Loucy (cell line): ENCODE measurements around the gene CYLD.

ENCODE experiments used
- EZH2phosphoT487 ChIP-seq: fragments of 200-600 bp; IDR thresholded peaks from 2 replicates; pipeline ENCODE4 v1.6.1; 2018; ENCODE audit warnings: antibody characterized with exemption, mild to moderate bottlenecking, moderate library complexity, borderline replicate concordance
- TF ChIP-seq, protein P1 (sequence below): fragments of 200-600 bp; sonication (generic); conservative IDR thresholded peaks from 2 replicates; pipeline ENCODE4 v1.5.1; 2014; ENCODE audit warnings: mild to moderate bottlenecking, antibody characterized with exemption, low read length

DNA sequence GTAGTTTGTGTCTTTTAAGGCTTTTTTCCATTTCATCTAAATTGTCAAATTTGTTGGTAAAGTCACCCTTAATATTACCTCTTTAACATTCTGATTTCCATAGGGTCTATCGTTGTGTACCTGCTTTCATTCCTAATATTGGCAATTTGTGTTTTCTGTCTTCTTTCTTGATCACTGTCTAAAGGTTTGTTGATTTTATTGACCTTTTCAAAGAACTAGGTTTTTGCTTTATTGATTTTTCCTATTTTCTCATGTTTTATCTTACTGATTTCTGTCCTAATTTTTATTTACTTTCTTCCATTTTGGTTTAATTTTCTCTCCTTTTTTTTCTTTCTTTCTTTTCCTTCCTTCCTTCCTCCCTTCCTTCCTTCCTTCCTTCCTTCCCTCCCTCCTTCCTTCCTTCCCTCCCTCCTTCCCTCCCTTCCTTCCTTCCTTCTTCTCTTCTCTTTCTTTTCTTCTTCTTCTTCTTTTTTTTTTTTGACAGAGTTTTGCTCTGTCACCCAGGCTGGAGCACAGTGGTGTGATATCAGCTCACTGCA, 86.3 kb downstream of the CYLD start:
- TF ChIP-seq, protein P1, sequence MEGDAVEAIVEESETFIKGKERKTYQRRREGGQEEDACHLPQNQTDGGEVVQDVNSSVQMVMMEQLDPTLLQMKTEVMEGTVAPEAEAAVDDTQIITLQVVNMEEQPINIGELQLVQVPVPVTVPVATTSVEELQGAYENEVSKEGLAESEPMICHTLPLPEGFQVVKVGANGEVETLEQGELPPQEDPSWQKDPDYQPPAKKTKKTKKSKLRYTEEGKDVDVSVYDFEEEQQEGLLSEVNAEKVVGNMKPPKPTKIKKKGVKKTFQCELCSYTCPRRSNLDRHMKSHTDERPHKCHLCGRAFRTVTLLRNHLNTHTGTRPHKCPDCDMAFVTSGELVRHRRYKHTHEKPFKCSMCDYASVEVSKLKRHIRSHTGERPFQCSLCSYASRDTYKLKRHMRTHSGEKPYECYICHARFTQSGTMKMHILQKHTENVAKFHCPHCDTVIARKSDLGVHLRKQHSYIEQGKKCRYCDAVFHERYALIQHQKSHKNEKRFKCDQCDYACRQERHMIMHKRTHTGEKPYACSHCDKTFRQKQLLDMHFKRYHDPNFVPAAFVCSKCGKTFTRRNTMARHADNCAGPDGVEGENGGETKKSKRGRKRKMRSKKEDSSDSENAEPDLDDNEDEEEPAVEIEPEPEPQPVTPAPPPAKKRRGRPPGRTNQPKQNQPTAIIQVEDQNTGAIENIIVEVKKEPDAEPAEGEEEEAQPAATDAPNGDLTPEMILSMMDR, result no peak
- TF ChIP-seq EZH2phosphoT487, result no peak
